Panc1 (cell line): ENCODE results near the gene ZNF678. TPM values are rescaled to one million over a fixed set of nuclear protein-coding genes. Genes with fewer than 3 reads are reported as not detected.

Experiments used
- ATAC-seq: fragments of 200-7000 bp; cut with Tn5 transposase; 2 replicates; pipeline ENCODE4 v1.9.1; 2020; ENCODE audit warnings: mild to moderate bottlenecking, moderate library complexity
- BruUV-seq: library from RNA; stranded (reverse); fragments of 400-500 nt; replicated peaks from 2 replicates; lab custom pipeline; 2021; lab: Mats Ljungman, UMichigan
- CTCF ChIA-PET: fragments of 300-600 bp; sonication (Branson Sonifier 250); formaldehyde crosslinking; loops from one replicate; lab custom pipeline; 2022; ENCODE audit warnings: antibody characterized with exemption; lab: Charles Lee
- POLR2A ChIA-PET: fragments of 300-600 bp; sonication (Branson Sonifier 250); formaldehyde crosslinking; loops from one replicate; lab custom pipeline; 2022; ENCODE audit warnings: antibody characterized with exemption; lab: Charles Lee
- DNase-seq: peaks from one replicate; pipeline ENCODE4 v3.0.0-alpha.2; 2010; ENCODE audit warnings: low read depth, low spot score
- H3K27ac ChIP-seq: 2 replicates; pipeline ENCODE4 v1.5.1; 2011; ENCODE audit warnings: mild to moderate bottlenecking, low read length, inconsistent platforms
- H3K27me3 ChIP-seq: fragments of 200-500 bp; sonication (Bioruptor generic); 2 replicates; pipeline ENCODE4 v1.6.0; 2014; ENCODE audit warnings: low read length, inconsistent platforms; ENCODE audit not compliant: control insufficient read depth, insufficient read depth
- H3K36me3 ChIP-seq: fragments of 200-500 bp; sonication (Bioruptor generic); 2 replicates; pipeline ENCODE4 v1.5.1; 2014; ENCODE audit warnings: inconsistent platforms, mild to moderate bottlenecking, low read length, moderate library complexity; ENCODE audit not compliant: control insufficient read depth, insufficient read depth
- H3K4me1 ChIP-seq: 2 replicates; pipeline ENCODE4 v1.5.1; 2011; ENCODE audit warnings: inconsistent platforms, mild to moderate bottlenecking, low read length, moderate library complexity; ENCODE audit not compliant: control insufficient read depth, insufficient read depth
- H3K4me3 ChIP-seq, 2 experiments: 2 replicates each; pipeline ENCODE4 v1.5.1; 2011 to 2012; ENCODE audit warnings: low read depth in 2 of 2, low read length in 2 of 2, mild to moderate bottlenecking in 2 of 2, inconsistent platforms in 1 of 2, moderate library complexity in 1 of 2
- H3K9me3 ChIP-seq: fragments of 200-500 bp; sonication (Bioruptor generic); 2 replicates; pipeline ENCODE4 v1.5.1; 2014; ENCODE audit warnings: low read depth, mild to moderate bottlenecking, inconsistent platforms, low read length, moderate library complexity; ENCODE audit not compliant: control insufficient read depth, insufficient read depth
- POLR2AphosphoS5 ChIP-seq: IDR thresholded peaks from 2 replicates; pipeline ENCODE4 v1.6.1; 2012; ENCODE audit warnings: mild to moderate bottlenecking, low read depth, low read length, moderate library complexity
- SIN3A ChIP-seq: IDR thresholded peaks from 2 replicates; pipeline ENCODE4 v1.6.1; 2012; ENCODE audit warnings: low read depth, mild to moderate bottlenecking, low read length, moderate library complexity, borderline replicate concordance; ENCODE audit not compliant: insufficient read depth
- TCF7L2 ChIP-seq: IDR thresholded peaks from 2 replicates; pipeline ENCODE4 v1.6.1; 2011; ENCODE audit warnings: mild to moderate bottlenecking, low read depth, low read length, inconsistent platforms
- in situ Hi-C: cut with HindIII; loops from 2 replicates; pipeline ENCODE4 v1.10.0; 2016; ENCODE audit warnings: low sequenced_read_pairs, low pct_unique_long_range_greater_than_20kb
- intact Hi-C: fragments of 100-400 bp; cut with micrococcal nuclease; formaldehyde crosslinking; loops from one replicate; pipeline ENCODE4 v1.10.0; 2022; ENCODE audit not compliant: unreplicated experiment
- total RNA-seq: library from RNA; stranded (reverse); gene quantifications from one replicate; pipeline ENCODE4 v1.2.1, GENCODE V29; 2021; ENCODE audit not compliant: unreplicated experiment
- TF ChIP-seq, protein P1 (sequence below): fragments of 450-650 bp; IDR thresholded peaks from 2 replicates; pipeline ENCODE4 v1.5.1; 2017; ENCODE audit warnings: mild to moderate bottlenecking
- TF ChIP-seq, protein P2 (sequence below), 2 experiments: IDR thresholded peaks; 2 replicates each; pipeline ENCODE4 v1.6.1; 2011 to 2012; ENCODE audit warnings: low read depth in 2 of 2, control low read depth in 1 of 2, low read length in 1 of 2, mild to moderate bottlenecking in 1 of 2, moderate library complexity in 1 of 2; ENCODE audit not compliant: insufficient read depth in 1 of 2

ZNF678 gene
- total RNA-seq, 1 experiment from 2014 or later = 8.0 TPM

DNA sequence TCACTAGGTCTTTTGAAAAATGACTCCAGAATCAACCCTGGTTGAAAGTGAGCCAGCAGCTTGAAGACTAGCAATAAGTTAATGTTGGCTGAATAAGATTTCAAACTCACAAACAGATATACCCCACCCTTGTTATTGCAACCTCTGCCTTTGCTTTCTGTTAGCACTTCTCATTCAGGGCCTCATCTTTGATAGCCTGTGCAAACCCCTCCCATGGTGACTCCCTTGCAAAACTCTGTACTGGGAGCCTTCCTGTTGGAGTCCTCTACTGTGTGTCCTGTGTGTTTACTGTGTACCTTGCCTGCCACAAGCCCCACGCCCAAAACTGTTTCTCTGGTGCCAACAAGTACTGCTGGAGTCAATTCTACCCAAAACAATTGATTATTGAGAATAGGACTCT is 50.2 kb downstream of the ZNF678 start:
- ATAC-seq = no peak
- in situ Hi-C loops (no loop called here), intact Hi-C loops (no loop called here)
- TF ChIP-seq, protein P1, sequence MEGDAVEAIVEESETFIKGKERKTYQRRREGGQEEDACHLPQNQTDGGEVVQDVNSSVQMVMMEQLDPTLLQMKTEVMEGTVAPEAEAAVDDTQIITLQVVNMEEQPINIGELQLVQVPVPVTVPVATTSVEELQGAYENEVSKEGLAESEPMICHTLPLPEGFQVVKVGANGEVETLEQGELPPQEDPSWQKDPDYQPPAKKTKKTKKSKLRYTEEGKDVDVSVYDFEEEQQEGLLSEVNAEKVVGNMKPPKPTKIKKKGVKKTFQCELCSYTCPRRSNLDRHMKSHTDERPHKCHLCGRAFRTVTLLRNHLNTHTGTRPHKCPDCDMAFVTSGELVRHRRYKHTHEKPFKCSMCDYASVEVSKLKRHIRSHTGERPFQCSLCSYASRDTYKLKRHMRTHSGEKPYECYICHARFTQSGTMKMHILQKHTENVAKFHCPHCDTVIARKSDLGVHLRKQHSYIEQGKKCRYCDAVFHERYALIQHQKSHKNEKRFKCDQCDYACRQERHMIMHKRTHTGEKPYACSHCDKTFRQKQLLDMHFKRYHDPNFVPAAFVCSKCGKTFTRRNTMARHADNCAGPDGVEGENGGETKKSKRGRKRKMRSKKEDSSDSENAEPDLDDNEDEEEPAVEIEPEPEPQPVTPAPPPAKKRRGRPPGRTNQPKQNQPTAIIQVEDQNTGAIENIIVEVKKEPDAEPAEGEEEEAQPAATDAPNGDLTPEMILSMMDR = no peak
- Histone ChIP-seq H3K27ac (no peak overlapping the region), H3K36me3 (no peaks in the 10 kb centered on the region), H3K27me3 (no peaks in the 10 kb centered on the region), H3K9me3 (peaks cover 51% of the 10 kb centered on the region), H3K4me3 (no peak overlapping the region), H3K4me1 (no peaks in the 10 kb centered on the region)
- ChIA-PET POLR2A (no interaction called here), CTCF (no interaction called here)
- no TSS peak for BruUV-seq
- DNase-seq = no peak

DNA sequence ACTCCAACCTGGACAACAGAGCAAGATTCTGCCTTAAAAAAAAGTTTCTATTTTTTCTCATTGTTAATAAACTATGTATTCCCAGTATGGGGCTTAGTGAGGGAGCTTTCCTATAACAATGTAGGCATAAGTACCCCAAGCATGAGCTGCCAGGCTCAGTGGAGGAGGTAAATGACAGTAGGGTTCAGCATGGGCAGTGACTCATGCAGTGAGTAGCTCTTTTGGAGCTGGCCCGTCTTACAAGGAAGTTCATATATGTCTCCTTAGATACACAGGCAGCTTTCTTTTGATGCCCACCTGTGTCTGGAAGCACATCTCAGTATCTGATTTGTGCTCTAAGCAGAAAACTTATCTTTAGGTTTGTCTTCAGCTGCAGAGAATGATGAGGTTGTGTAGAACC is 57.9 kb downstream of the ZNF678 start:
- Histone ChIP-seq H3K4me3 (no peak overlapping the region), H3K4me1 (no peaks in the 10 kb centered on the region), H3K27ac (no peak overlapping the region), H3K27me3 (no peaks in the 10 kb centered on the region), H3K36me3 (no peaks in the 10 kb centered on the region), H3K9me3 (peaks cover 57% of the 10 kb centered on the region; the same call in 1 of the 2 replicates)
- POLR2A ChIA-PET = no interaction called here
- TF ChIP-seq, protein P2, sequence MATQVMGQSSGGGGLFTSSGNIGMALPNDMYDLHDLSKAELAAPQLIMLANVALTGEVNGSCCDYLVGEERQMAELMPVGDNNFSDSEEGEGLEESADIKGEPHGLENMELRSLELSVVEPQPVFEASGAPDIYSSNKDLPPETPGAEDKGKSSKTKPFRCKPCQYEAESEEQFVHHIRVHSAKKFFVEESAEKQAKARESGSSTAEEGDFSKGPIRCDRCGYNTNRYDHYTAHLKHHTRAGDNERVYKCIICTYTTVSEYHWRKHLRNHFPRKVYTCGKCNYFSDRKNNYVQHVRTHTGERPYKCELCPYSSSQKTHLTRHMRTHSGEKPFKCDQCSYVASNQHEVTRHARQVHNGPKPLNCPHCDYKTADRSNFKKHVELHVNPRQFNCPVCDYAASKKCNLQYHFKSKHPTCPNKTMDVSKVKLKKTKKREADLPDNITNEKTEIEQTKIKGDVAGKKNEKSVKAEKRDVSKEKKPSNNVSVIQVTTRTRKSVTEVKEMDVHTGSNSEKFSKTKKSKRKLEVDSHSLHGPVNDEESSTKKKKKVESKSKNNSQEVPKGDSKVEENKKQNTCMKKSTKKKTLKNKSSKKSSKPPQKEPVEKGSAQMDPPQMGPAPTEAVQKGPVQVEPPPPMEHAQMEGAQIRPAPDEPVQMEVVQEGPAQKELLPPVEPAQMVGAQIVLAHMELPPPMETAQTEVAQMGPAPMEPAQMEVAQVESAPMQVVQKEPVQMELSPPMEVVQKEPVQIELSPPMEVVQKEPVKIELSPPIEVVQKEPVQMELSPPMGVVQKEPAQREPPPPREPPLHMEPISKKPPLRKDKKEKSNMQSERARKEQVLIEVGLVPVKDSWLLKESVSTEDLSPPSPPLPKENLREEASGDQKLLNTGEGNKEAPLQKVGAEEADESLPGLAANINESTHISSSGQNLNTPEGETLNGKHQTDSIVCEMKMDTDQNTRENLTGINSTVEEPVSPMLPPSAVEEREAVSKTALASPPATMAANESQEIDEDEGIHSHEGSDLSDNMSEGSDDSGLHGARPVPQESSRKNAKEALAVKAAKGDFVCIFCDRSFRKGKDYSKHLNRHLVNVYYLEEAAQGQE (IDR thresholded peaks at IDR 0.05; ENCODE audit: insufficient read depth in 1 of 2, low read depth in 2 of 2, low read length in 1 of 2) = no peak
- TF ChIP-seq TCF7L2 (no peak), SIN3A (no peak), POLR2AphosphoS5 (no peak)
- TF ChIP-seq, protein P1 = no peak
- intact Hi-C loops = no loop called here
- in situ Hi-C loops = no loop called here
- no TSS peak for BruUV-seq
- ATAC-seq = no peak
- DNase-seq = no peak
- CTCF ChIA-PET = no interaction called here
